GM18502 (cell line): ENCODE measurements around the gene HNRNPUL2.

ENCODE experiments used
- ATAC-seq: cut with Tn5 transposase; IDR thresholded peaks from one replicate; pipeline ENCODE4 v1.9.1; 2021; ENCODE audit warnings: mild to moderate bottlenecking; ENCODE audit not compliant: unreplicated experiment, poor library complexity

The HNRNPUL2 gene

DNA sequence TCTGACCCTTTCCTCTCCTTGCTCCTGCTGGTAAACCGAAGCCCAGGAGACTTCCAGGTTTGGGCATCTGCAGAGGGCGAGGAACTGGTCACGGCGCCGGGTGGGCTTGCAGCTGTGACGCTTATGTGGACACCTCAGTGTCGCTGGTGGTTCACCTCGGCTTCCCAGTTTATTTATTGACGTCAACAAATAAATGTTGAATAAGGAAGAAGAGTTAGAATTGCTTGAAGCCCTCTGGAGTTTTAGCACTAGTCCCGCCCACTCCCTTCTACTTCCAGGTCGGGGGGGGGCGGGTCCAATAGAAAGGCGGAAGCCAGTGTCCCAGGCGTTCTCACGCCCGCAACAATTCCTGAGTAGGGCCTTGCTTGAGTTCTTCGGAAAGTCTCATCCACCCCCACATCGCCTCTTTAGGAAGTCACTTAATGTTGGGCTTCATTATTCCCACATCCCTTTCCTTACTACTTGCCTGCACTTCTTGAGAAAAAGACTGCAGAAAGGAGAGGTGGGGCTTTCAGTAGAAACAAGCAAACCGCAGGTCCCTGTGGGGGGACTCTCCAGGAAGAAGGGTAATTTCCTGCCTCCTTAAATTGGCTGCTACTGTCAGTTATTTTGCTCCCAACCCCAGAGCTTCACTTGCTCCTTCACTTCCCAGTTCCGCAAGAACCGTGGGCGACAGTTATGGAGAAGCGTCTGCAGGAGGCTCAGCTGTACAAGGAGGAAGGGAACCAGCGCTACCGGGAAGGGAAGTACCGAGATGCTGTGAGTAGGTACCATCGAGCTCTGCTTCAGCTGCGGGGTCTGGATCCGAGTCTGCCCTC, 1.1 kb upstream of the HNRNPUL2 start, which contains the start of gene TTC9C:
TTC9C (plus strand) TSS at position 316 of the 818 bp plus-strand sequence; CDS start at position 679, 363 bp downstream.
- peak; percentile 17 for ATAC-seq

DNA sequence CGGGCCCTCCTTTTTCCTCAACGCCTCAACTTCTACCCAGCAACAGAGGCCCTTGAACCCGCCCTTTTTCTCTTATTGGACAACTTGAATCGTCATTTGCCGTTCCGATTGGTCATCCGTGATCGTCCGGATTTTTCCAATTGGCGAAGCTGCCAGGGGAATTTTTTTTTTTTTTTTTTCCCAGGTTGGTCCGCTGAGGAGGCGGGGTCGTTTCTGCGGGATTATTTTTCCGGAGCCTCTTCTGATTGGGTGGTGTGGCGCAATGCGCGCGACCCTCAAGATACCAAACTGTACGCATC, 564 bp upstream of the HNRNPUL2 start:
- peak; percentile 58 for ATAC-seq

DNA sequence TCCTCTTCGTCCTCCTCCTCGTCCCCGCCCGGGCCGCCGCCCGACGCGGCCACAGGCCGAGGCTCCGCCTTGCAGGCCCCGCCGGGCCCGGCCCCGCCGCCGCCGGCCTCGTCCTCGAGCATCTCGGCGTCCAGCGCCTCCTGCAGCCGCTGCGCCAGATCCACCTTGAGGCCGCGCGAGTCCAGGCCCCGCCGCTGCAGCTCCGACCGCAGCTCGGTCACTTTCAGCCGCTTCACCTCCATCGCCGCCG, 417 bp downstream of the HNRNPUL2 start:
- no peak for ATAC-seq

DNA sequence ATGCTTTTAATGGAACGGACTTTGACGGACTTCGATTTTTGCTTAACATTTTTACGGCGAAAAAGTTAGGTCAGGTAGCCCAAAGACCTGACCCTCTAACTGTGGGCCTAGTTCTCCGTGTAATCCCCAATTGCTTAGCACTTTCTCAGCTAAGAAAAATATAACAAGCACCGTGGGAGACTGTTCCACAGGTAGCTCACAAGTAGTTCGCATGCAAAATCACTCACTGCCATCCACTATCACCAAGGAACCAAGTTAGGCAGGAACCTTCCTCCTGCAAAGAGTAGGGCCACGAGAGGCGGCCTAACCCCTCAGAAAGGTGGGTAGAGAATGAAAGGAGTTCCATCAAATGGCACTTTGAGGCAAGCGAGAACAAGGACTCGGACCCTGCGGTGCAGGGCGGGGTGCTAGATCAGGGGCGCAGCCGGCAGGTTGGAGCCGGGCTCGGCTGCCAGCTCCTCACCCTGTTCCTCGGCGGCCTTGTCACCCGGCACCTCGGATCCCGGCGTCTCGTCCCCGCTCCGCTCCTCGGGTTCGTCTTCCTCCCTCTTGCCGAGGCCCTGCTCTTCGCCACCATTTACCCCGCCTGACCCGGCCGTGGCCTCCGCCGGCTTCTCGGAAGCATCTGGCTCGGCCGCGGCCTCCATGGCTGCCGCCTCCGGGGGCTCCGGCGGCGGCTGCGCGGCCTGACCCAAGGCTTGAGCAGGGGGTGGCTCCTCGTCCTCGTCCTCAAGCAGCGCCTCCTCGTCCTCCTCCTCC, 922 bp downstream of the HNRNPUL2 start:
- peak; percentile 1 for ATAC-seq

DNA sequence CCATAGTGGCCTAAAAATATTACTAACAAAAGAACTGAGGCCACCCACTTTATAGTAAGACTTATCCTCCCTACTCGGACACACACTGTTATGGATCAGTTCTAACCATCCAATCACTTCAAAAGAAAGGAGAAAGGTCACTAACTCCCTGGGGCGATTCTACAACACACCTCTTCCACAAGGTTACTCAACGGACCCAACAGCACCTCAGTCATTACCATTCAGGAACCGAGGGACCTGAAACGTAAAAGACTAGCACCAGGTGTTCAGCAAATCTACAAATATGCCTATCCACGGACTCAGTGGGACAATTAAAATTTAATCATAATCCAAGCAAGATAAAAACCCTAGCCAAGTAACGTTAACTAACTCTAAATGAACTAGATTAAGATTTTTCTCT, 1.6 kb downstream of the HNRNPUL2 start:
- no peak for ATAC-seq

DNA sequence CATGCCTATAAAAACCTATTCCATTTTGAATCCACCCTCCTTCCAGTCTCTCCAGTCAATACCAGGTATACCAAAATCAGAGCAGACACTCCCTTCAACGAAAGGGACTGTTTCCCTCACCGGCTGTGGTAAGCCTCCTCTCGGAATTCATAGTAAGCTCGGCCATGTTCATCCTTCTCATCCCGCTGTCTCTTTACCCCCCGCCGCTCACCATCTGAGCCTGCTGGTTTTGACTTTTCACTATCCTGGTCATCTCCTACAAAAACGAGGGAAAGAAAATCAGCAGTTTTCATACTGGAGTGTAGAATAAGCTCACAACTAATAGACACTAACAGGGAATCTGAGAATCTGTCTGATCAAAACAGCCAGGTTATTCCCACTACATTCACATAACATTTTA, 3.1 kb downstream of the HNRNPUL2 start:
- no peak for ATAC-seq

DNA sequence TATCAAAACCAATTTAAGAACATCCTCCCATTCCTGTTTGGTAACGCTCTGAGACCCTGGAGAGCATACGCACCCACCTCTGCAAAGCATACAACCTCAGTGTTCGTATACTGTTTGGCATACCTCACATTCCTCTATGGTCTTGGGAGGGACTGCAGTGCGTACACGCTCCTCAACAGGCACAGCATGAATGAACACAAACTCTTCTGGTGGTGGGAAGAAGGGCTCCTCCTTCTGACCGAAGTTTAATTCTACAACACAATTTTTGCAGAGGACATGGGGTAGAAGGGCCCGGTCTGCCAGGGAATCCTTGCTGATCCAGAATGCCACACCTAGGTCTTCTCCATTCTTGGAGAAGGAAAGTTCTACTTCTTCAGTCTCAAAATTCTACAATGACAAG, 5.3 kb downstream of the HNRNPUL2 start:
- ATAC-seq = no peak

DNA sequence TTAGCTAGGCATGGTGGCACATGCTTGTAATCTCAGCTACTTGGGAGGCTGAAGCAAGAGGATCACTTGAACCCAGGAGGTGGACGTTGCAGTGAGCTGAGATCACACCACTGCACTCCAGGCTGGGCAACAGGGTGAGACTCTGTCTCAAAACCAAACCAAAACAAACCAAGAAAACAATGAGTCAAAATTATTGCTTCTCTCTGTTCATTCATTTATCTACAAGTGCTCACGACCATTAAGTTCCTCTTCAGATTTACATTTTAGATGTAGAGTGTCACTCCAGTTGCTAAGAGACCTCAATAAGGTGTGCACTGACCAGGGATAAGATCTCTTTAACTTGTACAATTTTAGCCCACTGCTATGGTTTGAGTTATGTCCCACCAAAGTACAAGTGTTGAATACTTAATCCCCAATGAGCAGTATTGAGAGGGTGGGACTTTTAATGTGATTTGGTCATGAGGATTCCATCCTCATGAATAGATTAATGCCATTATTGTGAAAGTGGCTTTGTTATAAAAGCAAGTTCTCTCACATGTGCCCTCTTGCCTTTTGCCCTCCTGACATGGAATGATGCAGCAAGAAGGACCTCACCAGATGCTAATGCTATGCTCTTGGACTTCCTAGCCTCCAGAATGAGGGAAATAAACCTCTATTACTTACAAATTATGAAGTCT, 7.8 kb downstream of the HNRNPUL2 start:
- no peak for ATAC-seq

DNA sequence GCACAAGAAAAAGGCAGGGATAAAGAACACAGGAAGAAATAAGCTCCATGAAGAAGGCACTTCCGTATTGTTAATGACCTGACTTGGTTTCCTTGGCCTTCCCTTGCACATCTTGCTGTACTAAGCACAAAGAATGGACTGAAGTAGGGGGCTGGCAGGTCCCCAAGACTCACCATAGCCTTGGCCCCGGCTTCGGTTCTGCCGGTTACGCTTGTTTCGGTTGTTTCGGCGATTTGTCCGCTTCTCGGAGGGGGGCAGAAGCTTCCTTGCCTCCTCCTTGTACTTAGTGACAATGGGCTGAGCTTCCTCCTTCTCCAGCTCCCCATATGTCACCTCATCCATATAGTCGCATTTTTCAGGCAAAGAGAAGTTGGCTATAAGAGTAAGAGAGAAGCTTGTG, 10.4 kb downstream of the HNRNPUL2 start:
- ATAC-seq = no peak

DNA sequence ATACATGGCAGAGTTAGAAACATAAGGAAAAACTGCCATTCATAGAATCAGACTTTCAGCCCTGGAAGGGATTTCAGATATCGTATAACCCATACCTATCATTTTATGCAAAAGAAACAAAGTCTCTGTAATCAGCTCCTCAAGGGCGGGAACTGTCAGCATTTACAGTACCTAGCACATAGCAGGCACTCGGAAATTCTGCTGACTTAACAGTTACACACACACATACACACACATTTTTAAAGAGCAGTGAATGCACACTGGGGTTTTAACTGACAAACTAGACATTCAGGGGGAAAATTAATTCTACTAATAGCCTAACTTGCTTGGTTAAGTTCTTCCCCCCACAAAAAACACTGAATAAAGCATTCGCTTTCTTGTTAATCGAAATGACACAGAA, 11.1 kb downstream of the HNRNPUL2 start:
- ATAC-seq = no peak

DNA sequence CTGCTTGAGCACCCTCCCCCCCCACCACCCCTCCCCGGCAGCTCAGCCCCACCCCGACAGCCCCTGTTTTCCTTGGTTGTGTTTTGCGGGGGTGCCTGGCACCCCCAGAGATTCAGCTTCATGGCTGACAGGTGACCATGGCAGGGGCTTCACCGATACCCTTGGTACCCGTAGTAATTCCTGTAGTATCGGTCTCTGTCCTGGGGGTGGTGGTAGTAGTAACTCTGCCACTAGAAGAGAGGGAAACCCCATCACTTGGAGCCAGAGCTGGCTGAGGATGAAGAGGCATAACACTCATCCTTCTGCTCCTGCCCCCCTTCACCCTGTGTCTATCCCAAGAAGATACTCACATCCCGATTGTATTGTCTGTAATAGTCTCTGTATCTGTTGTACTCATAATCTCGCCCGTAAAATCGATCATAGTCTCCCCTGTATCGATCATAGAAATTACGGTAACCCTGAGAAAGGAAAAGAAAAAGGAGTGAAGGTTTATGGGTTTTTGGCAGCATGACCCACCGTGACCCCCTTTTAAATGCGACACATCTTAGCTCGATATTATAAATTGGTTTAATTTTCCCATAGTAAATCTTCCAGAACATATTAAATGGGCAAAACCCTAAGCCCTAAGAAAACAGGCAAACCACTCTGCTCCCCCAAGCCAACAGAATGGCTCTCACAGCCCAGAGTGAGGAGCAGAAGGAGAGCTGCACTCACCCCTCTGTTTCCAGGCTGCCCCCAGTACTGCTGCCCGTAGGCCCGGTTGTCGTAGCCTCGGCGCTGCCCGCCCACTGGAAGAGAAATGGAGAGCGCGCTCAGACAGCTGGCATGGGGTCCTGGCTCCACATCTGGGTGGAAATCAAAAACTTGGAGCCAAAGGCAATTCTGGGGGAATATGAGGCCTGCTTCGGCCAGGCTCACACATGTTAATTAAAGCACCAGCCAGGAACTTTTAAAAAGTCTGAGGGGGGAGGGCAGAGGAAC, 11.8 kb downstream of the HNRNPUL2 start:
- ATAC-seq = no peak

DNA sequence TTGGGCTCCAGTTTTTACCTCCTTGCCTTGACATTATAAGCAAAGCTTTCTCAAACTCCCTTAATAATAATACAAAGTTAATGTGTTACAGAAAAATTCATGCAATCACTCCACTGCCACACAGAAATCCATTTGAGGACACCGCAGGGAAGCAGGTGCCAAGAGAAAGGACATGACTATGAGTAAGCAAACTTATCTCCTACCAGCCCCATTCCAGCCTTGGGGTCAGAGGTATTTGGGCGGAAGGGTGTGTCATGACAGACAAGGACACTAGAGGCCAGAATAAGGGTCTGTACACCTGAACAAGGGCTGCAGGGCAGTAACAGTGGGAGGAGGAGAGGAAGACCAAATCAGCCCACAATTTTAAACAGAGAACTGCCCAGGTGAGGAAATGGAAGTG, 13.9 kb downstream of the HNRNPUL2 start:
- ATAC-seq = no peak

DNA sequence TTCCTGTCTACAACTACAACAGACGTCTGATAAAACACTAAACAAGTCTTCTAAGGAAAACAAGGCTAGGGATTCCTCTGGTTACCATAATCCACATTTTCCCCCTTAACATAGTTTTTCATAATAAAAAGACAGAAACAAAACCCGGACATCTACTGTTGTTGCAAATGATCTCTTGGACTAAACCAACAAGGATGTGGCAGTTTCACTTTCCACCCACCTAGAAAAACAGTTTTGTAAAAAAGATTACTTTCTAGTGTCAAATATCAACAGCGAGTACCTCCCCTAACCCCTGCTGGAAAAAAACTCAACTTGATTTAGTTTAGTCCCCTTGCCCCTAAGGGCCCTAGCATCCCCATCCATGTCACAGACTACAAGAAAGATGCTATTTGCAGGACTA, 14.4 kb downstream of the HNRNPUL2 start:
- no peak for ATAC-seq

DNA sequence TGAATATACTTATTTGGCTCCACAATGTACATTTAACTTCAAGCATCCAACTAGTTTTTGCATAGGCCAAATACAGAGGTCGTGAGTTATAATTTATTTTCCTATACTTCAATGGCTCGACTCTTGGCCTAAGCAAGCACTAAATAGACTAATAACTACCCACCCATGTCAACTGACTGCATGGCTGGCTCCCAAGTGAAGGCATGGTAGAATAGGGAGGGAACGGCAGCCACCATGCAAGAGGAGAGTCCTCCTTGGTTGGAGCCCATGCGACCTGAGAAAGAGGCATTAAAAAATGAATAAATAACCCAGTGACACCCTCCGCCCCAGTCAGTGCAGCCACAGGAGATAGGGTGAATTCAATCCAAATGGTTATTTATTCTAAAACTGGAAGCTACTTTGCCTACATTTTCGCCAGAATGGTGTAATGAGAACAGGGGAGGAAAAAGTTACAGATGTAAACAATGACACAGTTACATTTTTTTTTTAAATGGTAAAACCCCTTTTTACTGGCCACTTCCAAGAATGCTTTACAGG, 14.9 kb downstream of the HNRNPUL2 start:
- no peak for ATAC-seq

DNA sequence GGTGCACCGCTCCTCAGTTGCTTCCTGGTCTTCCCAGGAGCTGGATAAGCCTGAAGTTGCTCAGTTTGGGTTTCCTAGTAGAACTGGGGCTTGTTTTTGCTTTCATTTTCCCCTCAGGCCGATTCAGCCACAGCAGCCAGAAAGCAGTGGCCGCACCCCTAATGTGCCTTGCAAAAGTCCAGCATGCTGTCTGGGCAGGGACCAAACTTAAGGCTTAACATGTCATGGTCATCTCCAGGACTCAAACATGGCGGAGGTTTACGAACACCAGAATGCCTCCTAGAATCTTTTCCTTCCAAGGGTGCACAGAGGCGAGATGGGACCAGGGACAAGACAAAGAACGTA, 17.3 kb downstream of the HNRNPUL2 start:
- ATAC-seq = peak; percentile 5

DNA sequence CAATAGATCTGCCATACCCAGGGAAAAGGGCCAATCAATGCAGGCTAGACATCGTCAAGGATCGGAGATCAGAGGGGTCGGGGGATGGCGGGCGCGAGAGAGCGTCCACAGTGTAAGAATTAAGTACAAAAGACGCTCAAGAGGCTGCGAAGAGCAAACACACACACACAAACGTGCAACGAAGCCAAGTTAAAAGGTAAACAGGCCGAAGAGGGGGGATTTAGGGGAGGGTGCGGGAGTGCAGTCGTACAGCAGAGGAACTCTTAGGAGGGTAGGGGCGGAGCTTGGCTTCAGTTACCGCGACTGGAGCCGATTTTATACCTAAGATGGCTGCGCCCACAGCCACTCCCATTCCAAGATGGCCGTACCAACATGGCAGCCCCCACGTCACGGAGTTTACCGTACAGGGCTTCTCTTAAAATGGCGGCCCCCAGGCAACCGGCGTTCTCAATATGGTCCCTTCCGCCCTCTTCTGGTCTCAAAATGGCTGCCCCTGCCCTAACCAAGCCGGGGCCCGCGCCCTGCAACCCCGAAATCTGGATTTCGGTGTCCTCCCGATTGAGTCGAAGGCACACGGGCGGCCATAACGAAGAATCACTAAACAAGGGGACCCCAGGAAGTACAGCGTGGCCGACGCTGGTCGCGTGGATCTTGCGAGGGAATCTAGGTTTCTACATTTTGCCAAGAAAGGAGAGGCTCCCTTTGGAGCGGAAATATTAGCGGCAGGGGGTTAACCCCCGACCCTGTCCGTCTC, 17.8 kb downstream of the HNRNPUL2 start:
- ATAC-seq = peak; percentile 73

DNA sequence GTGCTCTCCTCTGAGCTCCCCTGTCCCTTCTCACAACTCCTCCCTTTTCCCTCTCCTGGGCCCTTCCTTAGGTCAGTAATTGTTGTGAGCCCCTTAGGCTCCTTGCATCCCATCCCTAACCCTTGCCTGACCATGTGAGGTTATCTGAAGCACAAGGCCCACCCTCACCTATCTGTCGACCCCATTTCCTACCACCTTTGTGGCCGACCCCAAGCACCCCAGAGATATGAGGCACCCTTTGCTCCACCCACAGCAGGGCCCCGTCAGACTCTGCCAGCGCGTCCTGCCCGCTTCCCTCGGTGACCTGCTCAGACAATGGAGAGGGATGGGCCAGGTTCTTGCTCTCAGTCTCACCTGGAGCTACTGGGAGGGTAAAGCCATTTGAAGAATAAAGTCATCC, 18.5 kb downstream of the HNRNPUL2 start:
- ATAC-seq = no peak

DNA sequence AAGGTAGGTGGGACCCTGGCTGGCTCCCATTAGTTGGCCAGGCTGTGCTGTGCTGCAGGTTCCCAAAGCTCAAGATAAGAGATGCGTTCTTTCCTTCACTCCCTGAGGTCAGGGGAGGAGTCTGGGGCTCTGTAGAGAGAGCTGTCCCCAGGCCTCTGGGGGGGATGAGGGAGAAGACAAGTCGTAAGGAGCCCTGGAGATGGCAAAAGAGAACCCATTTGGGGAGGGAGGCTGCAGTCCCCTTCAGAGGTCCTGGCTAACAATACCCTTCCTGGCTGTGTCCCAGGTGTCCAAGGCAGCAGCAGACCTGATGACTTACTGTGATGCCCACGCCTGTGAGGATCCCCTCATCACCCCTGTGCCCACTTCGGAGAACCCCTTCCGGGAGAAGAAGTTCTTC, 18.9 kb downstream of the HNRNPUL2 start:
- no peak for ATAC-seq

DNA sequence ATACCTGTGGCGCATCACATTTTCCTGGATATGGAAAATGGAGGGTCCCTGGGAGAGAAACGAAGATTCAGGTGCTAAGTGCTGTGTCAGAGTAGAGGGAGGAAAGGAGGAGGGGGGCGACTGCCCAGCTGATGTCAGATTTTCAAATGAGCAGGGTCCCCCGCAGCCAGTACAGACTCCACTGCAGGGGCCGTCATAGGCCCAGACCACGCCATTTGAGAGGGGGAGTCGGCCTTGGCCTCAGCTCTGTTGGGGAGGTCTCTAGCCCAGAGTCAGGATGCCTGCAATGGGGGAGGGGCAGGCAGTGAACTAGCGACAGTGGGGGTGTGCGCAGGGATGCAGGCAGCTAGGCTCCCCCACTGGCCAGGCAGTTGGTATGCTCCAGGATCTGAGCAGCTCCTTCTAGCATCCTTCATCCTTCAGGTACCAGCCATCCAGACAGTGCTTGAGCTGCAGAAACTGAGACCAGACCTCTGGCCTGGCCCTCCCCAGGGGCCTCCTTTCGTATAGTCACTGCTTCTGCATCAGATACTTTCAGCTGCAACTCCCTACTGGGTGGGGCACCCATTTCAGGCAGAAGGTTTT, 19.9 kb downstream of the HNRNPUL2 start, which contains the start of the genes BSCL2 and GNG3:
BSCL2 (minus strand) TSS at position 148 of the 585 bp plus-strand sequence. CDS start 229 bp downstream, outside the sequence.
GNG3 (plus strand) TSS at position 400 of the 585 bp plus-strand sequence. CDS start 620 bp downstream, outside the sequence.
- no peak for ATAC-seq
